ENCODE results near the gene C19orf12.

DNA sequence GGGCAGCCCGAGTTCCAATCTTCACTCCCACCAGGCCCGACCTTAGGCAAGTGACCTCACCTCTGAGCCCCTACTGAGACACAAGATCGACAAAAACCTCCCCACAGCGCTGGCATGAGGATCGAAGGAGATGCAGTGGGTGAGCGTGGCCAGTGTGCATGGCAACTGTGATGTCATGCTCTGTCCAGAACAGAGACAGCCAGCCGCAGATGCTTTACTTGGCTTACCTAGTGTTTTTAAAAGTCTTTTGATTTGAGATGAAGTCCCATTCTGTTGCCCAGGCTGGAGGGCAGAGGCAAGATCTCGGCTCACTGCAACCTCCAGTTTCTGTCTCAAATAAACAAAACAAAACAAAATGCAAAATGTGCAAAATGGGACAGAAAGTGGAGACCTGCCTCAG lies 49.3 kb upstream of the C19orf12 start:
- no peak for TF ChIP-seq TAF1 (IDR thresholded peaks at IDR 0.05; ENCODE audit: low read depth, low read length)
- no peak for TF ChIP-seq POLR2A (IDR thresholded peaks at IDR 0.05; ENCODE audit: low read depth, low read length)
- TF ChIP-seq PAX5 (IDR thresholded peaks at IDR 0.05; ENCODE audit: insufficient read depth, low read length, severe bottlenecking): no peak
- no peak for TF ChIP-seq POU2F2 (IDR thresholded peaks at IDR 0.05; ENCODE audit: low read depth, low read length)

Data from GM12891 (cell line).